ENCODE measurements around the gene UBE2H.

- TF ChIP-seq CTCF (IDR thresholded peaks at IDR 0.05), result no peak
- TF ChIP-seq EZH2 (IDR thresholded peaks at IDR 0.05; ENCODE audit: borderline replicate concordance, insufficient read depth, low read depth, low read length, poor library complexity, severe bottlenecking), result no peak
Observed at GRCh38 chr7:129903935-129904334, 48.8 kb downstream of the UBE2H start.
